Measurements from ENCODE around the gene POLR3GL.

The POLR3GL gene

GRCh38 chr1:145975216-145975615 lies 10.7 kb downstream of the POLR3GL start:
- no peak for DNase-seq (ENCODE audit: low read depth)

DNA sequence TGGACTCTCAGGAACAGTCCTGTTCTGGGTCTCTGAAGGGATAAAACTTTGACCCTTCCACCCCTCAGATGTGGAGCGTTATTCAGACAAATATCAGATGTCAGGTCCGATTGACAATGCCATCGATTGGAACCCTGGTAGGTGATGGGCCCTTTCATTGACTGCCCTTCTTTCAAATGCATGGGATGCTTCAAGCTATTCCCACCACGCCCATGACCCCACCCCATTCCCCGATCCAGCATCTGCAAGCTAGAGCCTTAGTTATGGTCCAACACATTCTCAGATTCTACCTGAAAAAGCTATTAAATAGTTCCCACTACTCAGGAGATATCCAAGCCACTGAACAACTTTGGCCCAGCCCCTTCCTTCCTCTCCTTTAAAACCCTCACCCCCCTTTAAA lies 12.5 kb downstream of the POLR3GL start:
- DNase-seq (ENCODE audit: low read depth) = no peak

DNA sequence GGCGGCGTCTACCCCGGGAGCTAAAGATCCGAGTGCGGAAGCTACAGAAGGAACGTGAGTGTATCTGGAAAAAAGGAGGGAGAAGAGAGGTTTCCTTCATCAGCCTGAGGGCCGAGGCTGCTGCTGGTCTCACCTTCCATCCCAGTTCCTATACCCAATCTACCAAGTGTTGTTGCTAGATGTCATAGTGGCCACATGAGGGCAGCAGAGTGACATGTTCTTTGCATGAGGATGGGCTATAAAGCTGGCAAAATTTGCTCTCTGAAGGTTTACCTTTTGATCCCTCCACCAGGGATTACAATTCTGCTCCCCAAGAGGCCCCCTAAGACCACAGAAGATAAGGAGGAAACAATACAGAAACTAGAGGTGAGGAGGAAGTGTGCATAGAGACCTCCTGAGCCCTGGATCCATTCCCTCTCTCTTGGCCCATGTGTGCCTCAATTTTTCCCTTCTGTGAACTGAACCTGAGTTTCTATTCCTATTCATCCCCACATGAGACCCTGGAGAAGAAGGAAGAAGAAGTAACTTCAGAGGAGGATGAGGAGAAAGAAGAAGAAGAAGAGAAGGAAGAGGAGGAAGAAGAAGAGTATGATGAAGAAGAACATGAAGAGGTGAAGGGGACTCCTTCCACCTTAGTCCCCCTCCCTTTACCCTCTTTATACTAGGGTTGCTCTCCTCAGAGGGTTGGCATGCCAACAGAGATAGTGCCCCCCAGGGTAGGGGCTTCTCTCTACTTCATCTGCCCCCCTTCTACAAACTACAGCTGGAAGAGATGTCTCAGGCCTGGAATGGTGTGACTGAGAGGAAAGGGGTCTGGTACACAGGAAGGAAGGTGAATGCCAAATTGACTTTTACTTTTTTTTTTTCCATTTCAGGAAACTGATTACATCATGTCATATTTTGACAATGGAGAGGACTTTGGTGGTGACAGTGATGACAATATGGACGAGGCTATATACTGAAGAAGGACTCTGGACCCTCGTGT lies 13.3 kb downstream of the POLR3GL start:
- DNase-seq (ENCODE audit: low read depth) = peak; percentile 57

DNA sequence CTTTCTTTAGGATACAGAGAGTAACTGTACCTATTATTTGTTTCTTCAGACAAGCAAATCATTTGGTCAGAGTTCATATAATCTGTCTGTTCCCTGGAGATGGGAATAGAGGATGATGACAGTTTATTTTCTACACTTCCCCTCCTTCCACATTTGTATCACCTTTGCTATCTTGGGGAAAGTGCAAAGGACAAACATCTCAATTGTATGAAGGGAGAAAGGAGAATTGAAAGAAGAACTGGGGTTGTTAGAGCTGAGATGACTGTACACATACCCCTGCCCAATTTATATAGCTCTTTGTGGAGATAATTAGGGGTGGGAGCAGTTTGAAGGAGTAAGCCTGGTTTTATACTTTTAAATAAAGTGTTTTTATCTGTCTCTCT lies 14.0 kb downstream of the POLR3GL start:
- no peak for DNase-seq (ENCODE audit: low read depth)

- peak; percentile 70 for DNase-seq (ENCODE audit: low read depth)
Measured at GRCh38 chr1:145978854-145979745, 14.6 kb downstream of the POLR3GL start.

DNA sequence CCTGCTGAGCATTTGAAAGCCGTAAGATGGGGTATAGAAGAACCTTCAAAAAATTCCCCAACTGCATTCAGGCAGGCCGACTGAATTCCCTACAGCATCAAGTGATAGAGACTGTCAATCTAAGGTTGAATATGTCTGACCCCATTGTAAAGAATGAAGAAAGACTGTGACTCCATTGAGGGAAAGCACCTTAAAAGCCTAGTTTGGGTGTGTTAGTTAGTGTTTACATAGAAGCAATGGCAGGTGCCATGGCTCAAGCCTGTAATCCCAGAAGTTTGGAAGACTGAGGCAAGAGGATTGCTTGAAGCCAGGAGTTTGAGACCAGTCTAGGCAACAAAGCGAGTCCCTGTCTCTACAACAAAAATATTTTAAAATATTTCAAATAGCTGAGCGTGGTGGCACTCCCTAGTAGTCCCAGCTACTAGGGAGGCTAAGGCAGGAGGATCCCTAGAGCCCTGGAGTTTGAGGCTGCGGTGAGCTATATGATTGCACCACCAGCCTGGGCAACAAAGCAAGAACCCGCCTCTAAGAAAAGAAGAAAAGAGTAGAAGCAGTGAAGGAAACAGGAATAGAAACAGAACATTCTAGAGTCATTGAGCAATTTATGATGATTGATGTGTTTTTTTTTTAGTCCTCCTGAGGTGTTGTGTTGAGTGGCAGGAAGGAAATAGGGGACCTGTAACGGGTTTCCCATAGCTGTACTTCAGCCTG lies 15.4 kb downstream of the POLR3GL start:
- no peak for DNase-seq (ENCODE audit: low read depth)

- DNase-seq (ENCODE audit: low read depth) = no peak
Measured at GRCh38 chr1:145980457-145980994, 16.0 kb downstream of the POLR3GL start.

DNA sequence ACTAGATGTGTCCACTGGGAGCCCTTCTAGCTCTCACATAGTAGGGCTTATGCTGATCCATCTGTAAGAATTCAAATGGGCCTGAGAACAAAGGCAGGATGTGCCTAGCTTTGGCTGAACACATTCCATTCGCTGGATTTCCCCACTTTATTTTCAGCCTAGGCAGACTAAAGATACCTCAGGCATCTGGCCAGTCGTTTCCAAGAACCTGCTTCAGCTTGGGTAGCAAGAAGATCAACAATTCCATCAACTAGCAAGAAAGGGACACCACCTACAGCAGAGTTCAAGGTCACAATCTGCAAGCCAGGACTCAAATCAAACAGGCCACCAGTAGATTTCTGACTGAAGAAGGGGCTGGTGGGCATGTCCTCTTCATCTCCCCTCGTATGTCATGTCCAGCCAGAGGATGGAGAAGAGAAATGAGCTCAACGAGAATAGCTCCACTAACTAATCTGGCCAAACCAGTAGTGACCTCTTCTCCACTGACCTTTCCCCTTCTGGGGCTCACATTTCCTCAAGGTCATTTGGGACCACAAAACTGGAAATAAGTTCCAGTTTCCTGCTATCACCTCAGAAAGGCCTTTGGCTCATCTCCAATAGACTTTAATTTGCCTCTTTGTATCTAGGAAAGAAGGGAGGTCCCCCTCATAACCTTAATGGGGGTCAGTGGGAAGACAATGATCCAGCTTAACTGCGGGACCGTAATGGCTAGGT lies 17.7 kb downstream of the POLR3GL start:
- no peak for DNase-seq (ENCODE audit: low read depth)

DNA sequence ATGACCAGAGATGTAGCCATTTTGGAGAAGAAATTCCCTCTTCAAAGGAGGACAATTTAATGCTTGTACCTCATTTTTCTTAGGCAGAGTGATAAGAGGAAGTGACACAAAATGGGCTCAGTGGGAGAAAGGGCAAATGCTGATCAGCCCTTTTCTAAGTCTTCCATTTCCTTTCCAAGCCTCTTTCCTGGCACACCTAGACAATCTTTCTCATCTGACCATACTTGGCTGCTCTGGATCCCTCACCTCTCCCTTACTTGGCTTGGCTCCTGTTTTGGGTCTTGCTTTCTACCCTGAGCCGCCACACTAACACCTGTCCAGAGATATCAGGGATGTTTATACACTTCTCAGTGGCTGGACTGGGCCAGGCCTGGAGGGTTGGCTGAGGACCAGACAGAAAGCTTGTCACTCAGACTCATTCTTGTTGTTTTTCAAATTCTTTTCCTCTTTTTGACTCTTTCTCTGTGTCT lies 18.8 kb downstream of the POLR3GL start:
- DNase-seq (ENCODE audit: low read depth) = no peak

DNA sequence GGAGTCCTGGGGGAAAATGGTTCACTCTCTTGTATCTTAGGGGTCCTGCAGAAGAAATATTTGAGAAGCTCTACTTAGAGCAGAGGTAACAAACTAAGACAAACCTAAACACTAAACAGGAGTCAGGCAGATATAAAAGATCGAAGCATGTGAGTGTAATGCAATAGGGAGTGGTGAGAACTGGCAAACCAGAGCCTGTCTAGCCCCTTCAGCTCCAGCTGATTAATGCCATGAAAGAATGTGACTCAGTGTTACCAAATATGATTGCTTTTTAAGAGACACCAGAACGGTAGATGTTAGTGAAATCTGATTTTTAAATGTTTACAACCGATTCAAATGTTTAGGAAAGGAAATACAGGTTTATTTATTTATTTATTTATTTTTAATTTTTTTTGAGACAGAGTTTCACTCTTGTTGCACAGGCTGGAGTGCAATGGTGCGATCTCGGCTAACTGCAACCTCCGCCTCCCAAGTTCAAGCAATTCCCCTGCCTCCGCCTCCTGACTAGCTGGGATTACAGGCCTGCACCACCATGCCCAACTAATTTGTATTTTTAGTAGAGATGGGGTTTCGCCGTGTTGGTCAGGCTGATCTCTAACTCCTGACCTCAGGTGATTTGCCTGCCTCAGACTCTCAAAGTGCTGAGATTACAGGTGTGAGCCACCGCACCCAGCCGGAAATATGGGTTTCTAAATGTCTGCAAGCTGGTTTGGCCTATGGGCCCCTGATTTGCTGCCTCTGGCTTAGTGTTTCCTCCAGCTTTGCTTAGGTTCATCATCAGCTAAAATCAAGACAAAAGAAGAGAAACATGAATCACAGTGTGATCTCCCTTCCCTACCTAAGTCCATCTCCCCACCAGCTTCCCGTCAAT lies 19.7 kb downstream of the POLR3GL start:
- no peak for DNase-seq (ENCODE audit: low read depth)

DNA sequence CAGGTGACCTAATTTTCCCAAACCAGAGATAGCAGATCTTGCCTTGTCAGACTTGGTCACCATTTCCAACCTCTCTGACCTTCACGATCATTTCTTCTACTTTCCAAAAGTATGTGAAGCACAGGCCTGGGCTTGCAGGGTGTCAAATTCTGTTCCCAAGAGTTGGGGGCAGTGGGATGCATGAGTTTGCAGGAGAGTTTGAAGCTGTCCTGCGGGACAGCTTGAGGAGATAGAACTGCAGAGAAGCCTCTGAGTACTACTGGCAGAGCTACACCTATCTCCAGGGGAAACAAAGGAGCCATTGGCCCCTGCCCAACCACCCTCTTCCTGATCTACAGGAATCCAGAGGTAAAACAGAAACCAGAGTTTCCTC lies 20.6 kb downstream of the POLR3GL start:
- no peak for DNase-seq (ENCODE audit: low read depth)

DNA sequence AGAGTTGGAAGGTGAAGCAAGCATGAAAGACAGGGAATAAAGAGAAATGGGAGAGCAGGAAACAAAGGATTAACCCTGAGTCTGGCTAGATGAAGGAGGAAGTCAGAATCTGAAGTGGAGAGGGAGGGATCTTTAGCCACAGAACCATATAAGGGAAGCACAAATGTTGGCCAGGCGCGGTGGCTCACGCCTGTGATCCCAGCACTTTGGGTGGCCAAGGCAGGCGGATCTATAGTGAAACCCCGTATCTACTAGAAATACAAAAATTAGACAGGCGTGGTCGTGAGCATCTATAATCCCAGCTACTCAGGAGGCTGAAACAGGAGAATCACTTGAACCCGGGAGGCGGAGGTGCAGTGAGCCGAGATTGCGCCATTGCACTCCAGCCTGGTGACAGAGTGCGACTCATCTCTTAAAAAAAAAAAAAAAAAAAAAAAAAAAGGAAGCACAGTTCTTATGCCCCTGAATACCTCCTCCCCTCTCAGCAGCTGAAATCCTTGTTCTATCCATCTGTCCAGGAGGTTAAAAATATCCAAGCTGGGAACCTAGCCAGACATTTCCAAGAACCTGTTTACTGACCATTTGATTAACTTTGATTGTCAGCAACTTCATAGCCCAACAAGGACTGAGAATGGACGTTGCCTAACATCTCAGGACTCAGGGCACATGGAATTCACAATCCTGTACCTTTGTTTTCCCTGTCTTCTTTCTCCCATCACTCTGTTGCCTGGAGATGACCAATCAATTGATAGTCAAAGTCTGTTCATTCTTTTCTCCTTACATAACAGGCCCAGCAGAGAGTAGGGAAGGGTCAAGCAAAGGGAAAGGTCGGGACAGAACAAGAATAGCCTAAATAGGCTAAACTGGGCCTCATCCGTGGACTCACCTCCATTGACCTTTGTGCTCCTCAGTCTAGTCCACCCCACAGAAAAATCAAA lies 21.3 kb downstream of the POLR3GL start:
- no peak for DNase-seq (ENCODE audit: low read depth)

DNA sequence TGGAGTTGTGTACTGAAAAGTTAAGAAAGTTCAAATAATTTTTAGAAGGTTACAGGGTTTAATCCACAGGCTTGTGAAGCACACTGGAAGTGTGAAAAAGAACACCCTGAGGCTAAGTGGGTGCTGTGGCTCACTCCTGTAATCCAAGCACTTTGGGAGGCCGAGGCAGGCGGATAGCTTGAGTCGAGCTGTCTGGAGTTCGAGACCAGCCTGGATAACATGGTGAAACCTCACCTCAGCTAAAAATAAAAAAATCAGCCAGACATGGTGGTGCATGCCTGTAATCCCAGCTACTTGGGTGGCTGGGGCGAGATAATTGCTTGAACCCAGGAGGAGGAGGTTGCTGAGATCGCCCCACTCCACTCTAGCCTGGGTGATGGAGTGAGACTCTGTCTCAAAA lies 22.1 kb downstream of the POLR3GL start:
- DNase-seq (ENCODE audit: low read depth) = no peak

- DNase-seq (ENCODE audit: low read depth) = no peak
Measured at GRCh38 chr1:145987926-145988325, 23.4 kb downstream of the POLR3GL start.

DNA sequence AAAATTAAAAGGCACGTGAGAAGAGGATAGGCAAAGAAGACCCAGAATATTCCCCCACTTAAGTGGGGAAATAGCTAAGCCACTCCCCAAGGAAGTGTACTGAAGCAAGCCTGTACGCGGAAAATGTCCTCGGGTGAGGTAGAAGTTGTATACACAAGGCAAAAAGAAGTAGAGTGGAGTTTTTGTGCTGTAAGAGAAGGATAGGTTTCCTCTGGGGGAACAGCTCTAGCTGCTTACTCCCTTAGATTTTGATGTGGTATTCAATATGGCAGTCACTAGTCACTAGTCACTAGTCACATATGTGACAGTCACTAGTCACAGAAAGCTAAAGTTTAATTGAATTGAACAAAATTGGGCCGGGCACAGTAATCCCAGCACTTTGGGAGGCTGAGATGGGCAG lies 24.3 kb downstream of the POLR3GL start:
- DNase-seq (ENCODE audit: low read depth) = no peak

- DNase-seq (ENCODE audit: low read depth) = no peak
Measured at GRCh38 chr1:145990249-145990855, 25.9 kb downstream of the POLR3GL start.

- no peak for DNase-seq (ENCODE audit: low read depth)
Measured at GRCh38 chr1:145991735-145992412, 27.4 kb downstream of the POLR3GL start.

DNA sequence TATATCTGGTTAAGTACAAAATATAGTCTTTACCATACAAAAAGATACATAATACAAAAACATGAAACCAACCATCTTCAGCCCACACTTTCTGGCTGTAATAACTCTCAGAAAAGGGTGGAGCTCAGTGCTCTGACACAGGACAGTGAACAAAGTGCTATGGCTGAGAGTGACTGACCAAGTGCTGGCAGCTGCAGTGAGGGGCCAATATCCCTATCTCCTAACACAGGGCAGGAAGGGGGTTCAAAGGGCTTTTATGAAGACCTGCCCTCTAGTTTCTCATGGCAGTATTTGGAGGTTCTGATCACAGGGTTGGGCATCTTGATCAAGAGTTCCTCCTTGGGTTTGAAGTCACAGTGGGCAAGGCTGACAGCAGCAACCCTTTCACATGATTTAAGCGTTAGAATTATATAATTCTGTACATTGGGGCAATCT lies 28.0 kb downstream of the POLR3GL start:
- DNase-seq (ENCODE audit: low read depth) = no peak
